Activated CD8-positive, alpha-beta T cell treated with anti-CD3 and anti-CD28 coated beads for 36 hours (primary cell): ENCODE measurements around the gene SRXN1. TPM values are rescaled to one million over a fixed set of nuclear protein-coding genes. Genes with fewer than 3 reads are reported as not detected.
A peak's percentile ranks its signal among the peaks of the same experiment; 100 is the strongest.

ENCODE experiments used
- ATAC-seq: fragments of 200-7000 bp; cut with Tn5 transposase; one replicate; pipeline ENCODE4 v1.10.0; 2021; ENCODE audit warnings: mild to moderate bottlenecking, moderate library complexity
- CTCF ChIA-PET: fragments of 350-600 bp; sonication (Branson Sonifier 250); formaldehyde crosslinking; loops from one replicate; lab custom pipeline; 2021; ENCODE audit warnings: antibody characterized with exemption; lab: Charles Lee
- POLR2A ChIA-PET: fragments of 350-600 bp; sonication (Branson Sonifier 250); formaldehyde crosslinking; loops from one replicate; lab custom pipeline; 2021; ENCODE audit warnings: antibody characterized with exemption; lab: Charles Lee
- DNase-seq: peaks from one replicate; pipeline ENCODE4 v3.0.0-alpha.2; 2020
- H3K27ac Mint-ChIP-seq: one replicate; pipeline ENCODE4 v1.8.0; 2021; ENCODE audit warnings: mild to moderate bottlenecking, mixed read lengths
- H3K27me3 Mint-ChIP-seq: one replicate; pipeline ENCODE4 v1.8.0; 2021; ENCODE audit warnings: mixed read lengths
- H3K36me3 Mint-ChIP-seq: one replicate; pipeline ENCODE4 v1.8.0; 2021; ENCODE audit warnings: low read depth, mixed read lengths
- H3K4me1 Mint-ChIP-seq: one replicate; pipeline ENCODE4 v1.8.0; 2021; ENCODE audit warnings: low read depth, mixed read lengths
- H3K4me3 Mint-ChIP-seq: one replicate; pipeline ENCODE4 v1.8.0; 2021; ENCODE audit warnings: mild to moderate bottlenecking, moderate library complexity, mixed read lengths
- H3K9me3 Mint-ChIP-seq: one replicate; pipeline ENCODE4 v1.8.0; 2021; ENCODE audit warnings: mixed read lengths
- intact Hi-C: fragments of 100-400 bp; cut with micrococcal nuclease; formaldehyde crosslinking; loops from one replicate; pipeline ENCODE4 v1.10.0; 2022
- total RNA-seq, 2 experiments: library from RNA; stranded (reverse); gene quantifications; one replicate each; pipeline ENCODE4 v1.2.3, GENCODE V29; 2021
- TF ChIP-seq, protein P1 (sequence below): fragments of 200-600 bp; IDR thresholded peaks from one replicate; pipeline ENCODE4 v1.8.0; 2022; ENCODE audit warnings: antibody characterized with exemption, mild to moderate bottlenecking

Gene SRXN1
- total RNA-seq, 2 experiments from 2014 or later: 9.4 to 9.8 TPM

DNA sequence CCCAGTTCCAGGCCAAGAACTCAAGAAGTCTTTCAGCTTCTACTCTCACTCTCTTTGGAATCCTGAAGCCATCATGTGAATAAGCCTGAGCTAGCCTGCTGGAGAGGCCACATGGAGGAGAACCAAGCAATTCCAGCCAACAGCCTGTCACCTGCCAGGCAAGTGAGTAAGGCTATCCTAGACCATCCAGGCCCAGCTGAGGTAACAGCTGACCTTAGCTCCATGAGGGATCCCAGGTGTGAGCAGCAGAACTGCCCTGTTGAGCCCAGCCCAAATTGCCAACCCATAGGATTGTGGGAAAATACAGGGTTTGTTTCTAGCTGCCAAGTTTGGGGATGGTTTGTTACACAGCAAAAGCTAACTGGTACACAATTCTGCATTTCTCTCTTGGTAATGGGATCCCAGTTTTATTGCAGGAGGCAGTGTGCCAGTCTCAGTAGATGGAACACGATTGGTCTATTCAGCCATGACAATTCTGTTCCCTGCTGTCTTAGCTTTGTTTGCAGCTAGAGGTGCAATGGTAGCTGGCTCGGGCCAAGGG lies 5.5 kb downstream of the SRXN1 start:
- no peak overlapping the region for H3K4me3 Mint-ChIP-seq
- TF ChIP-seq, protein P1, sequence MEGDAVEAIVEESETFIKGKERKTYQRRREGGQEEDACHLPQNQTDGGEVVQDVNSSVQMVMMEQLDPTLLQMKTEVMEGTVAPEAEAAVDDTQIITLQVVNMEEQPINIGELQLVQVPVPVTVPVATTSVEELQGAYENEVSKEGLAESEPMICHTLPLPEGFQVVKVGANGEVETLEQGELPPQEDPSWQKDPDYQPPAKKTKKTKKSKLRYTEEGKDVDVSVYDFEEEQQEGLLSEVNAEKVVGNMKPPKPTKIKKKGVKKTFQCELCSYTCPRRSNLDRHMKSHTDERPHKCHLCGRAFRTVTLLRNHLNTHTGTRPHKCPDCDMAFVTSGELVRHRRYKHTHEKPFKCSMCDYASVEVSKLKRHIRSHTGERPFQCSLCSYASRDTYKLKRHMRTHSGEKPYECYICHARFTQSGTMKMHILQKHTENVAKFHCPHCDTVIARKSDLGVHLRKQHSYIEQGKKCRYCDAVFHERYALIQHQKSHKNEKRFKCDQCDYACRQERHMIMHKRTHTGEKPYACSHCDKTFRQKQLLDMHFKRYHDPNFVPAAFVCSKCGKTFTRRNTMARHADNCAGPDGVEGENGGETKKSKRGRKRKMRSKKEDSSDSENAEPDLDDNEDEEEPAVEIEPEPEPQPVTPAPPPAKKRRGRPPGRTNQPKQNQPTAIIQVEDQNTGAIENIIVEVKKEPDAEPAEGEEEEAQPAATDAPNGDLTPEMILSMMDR: no peak
- ATAC-seq (no peak), DNase-seq (no peak)
- ChIA-PET POLR2A (no interaction called here), CTCF (interaction anchor here (0.8 to 4.1 kb wide), 6 partner anchors 20 to 247 kb away, joined by 3 to 56 read pairs (median 6); partner anchors contain the start of gene CSNK2A1)
- peaks cover 23% of the 10 kb centered on the region for H3K36me3 Mint-ChIP-seq
- peaks cover 17% of the 10 kb centered on the region for H3K4me1 Mint-ChIP-seq
- intact Hi-C loops: loop anchor here (5.0 kb wide), 1 partner anchor 295 kb away; no protein-coding TSS in a partner anchor
- no peaks in the 10 kb centered on the region for H3K9me3 Mint-ChIP-seq
- H3K27ac Mint-ChIP-seq: no peak overlapping the region
- H3K27me3 Mint-ChIP-seq: peaks cover 11% of the 10 kb centered on the region

DNA sequence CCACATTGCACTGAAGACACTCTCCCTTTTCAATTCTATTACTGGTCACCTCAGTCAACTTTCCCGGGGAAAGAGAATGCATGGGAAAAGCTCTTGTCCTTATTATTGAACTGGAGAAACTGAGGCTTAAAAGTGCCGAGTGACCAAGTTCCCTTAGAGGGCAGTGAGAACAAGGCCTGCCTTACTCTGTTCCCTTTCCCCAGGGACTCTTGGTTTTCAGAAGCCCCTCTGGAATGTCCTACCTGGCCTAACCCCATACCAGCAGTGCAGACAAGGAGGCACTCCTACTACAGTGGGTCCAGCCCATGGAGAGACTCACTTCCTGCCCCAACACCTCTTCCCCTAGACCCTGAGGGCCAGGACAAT lies 6.1 kb downstream of the SRXN1 start:
- intact Hi-C loops: loop anchor here (5.0 kb wide), 1 partner anchor 295 kb away; no protein-coding TSS in a partner anchor
- Mint-ChIP-seq H3K27ac (no peak overlapping the region), H3K4me1 (peaks cover 11% of the 10 kb centered on the region), H3K27me3 (peaks cover 11% of the 10 kb centered on the region), H3K9me3 (no peaks in the 10 kb centered on the region), H3K36me3 (peaks cover 23% of the 10 kb centered on the region), H3K4me3 (no peak overlapping the region)
- ChIA-PET CTCF (interaction anchor here (0.8 to 4.1 kb wide), 10 partner anchors 11 to 285 kb away, joined by 3 to 56 read pairs (median 10); partner anchors contain the start of gene CSNK2A1), POLR2A (no interaction called here)
- no peak for ATAC-seq
- no peak for DNase-seq
- TF ChIP-seq, protein P1: no peak

DNA sequence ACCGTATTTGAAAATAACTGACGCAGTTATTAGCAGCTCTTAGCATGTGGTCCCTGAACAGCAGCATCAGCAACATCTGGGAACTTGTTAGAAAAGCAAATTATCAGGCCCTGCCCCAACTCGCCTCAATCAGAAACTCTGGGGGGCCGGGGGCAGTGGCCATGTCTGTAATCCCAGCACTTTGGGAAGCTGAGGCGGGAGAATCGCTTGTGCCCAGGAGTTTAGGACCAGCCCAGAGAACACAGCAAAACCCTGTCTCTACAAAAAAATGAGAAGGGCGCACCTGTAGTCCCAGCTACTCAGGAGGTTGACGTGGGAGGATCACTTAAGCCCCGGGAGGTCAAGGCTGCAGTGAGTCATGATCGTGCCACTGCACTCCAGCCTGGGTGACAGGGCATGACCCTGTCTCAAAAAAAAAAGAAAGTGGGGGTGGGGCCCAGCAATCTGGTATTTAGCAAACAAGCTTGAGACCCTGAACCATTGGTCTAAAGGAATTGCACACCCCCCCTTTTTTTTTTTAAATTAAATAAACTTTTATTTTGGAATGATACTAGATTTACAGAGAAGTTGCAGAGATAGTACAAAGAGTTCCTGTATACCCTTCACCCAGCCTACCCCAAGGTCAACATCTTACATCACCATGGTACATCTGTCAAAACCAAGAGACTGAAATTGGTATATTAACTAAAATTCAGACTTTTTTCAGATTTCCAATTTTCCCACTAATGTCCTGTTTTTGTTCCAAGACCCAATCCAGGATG lies 6.7 kb downstream of the SRXN1 start:
- H3K4me3 Mint-ChIP-seq: no peak overlapping the region
- POLR2A ChIA-PET: no interaction called here

DNA sequence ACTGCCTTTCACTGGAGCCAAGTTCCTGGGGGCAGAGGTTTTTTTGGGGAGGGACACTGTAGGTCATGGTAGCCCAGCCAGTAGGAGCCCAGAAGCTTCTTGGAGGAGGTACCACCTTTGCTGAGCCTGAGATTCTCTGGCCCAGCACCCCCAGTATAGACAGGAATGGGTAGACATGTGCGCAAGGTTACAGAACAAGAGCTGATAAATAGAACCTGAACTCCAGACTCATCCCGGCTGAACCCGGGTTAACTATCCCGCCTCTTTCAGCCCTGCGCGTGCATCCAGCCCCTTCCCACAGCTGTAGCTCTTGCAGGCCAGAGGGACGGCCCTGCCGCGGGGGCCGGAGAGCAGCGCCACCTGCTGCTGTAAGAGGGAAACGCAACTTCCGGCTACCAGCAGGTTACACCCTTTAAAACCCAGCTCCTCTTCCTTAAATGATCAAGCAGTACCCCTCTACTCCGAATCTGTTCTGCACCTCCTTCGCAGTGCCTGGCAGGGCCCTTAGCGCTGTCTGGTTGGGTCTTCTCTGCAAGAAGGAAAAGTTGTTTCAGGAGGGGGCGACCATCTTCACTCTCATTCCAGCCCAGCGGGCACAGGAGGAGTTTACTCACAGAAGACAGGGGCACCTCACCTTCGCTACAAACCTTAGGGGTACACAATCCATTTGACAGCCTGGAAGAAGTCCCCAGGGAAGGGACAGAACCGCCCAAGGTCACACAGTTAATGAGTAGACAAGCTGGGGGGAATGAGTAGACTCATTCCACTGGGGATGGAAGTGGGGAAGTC lies 7.5 kb downstream of the SRXN1 start:
- no peaks in the 10 kb centered on the region for H3K9me3 Mint-ChIP-seq
- H3K4me1 Mint-ChIP-seq: peaks cover 12% of the 10 kb centered on the region
- peaks cover 16% of the 10 kb centered on the region for H3K27me3 Mint-ChIP-seq
- POLR2A ChIA-PET: no interaction called here
- peak; percentile 91 for ATAC-seq
- peak; percentile 75 for DNase-seq
- CTCF ChIA-PET: interaction anchor here (0.6 to 4.1 kb wide), 48 partner anchors 8 to 382 kb away, joined by 3 to 56 read pairs (median 4); partner anchors contain the start of genes CSNK2A1 and NRSN2
- H3K36me3 Mint-ChIP-seq: peaks cover 23% of the 10 kb centered on the region
- H3K27ac Mint-ChIP-seq: no peak overlapping the region
- TF ChIP-seq, protein P1: peak; percentile 98
- intact Hi-C loops: loop anchor here (2.0 to 5.0 kb wide), 2 partner anchors 83 to 293 kb away; no protein-coding TSS in a partner anchor
- H3K4me3 Mint-ChIP-seq: no peak overlapping the region

More for the DNA sequence above, 6.7 kb downstream of the SRXN1 start:
- TF ChIP-seq, protein P1: no peak
- CTCF ChIA-PET: interaction anchor here (0.6 to 4.1 kb wide), 42 partner anchors 9 to 381 kb away, joined by 3 to 56 read pairs (median 4); partner anchors contain the start of genes CSNK2A1 and NRSN2
- no peak for DNase-seq
- Mint-ChIP-seq H3K4me1 (peaks cover 10% of the 10 kb centered on the region), H3K36me3 (peaks cover 23% of the 10 kb centered on the region), H3K27ac (no peak overlapping the region), H3K27me3 (peaks cover 13% of the 10 kb centered on the region), H3K9me3 (no peaks in the 10 kb centered on the region)
- intact Hi-C loops: loop anchor here (5.0 kb wide), 1 partner anchor 294 kb away; no protein-coding TSS in a partner anchor
- ATAC-seq: no peak
